Stimulated activated CD8-positive, alpha-beta memory T cell treated with anti-CD3 and anti-CD28 coated beads, Interleukin-4, amount 100 ng/mL, for 1 hour (primary cell): ENCODE data around the gene INSRR.

Source experiments
- DNase-seq, 2 donors: peaks; one replicate each; pipeline ENCODE4 v3.0.0-alpha.2; 2020; ENCODE audit warnings: low read depth in 2 of 2, low spot score in 1 of 2

The INSRR gene

GRCh38 chr1:156858959-156859522 lies at the start of gene INSRR:
Gene INSRR, minus strand, starts transcription at chr1:156859117. Its CDS starts 496 bp downstream, at chr1:156858621.
- no peak for DNase-seq

DNA sequence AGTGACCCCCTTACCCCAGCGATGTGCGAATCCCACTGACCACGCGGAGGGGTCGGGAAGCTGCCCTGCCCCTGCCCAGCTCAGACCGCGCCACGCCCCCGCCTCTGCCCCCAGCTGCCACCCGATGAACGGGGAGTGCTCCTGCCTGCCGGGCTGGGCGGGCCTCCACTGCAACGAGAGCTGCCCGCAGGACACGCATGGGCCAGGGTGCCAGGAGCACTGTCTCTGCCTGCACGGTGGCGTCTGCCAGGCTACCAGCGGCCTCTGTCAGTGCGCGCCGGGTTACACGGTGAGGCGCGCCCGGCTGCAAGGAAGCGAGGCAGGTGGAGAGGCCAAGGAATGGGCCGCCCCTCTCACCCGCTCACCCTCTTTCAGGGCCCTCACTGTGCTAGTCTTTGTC lies 49.6 kb upstream of the INSRR start:
- DNase-seq: no peak

GRCh38 chr1:156906206-156906906 lies 47.4 kb upstream of the INSRR start:
- no peak for DNase-seq

- DNase-seq: no peak
These were observed 46.7 kb upstream of the INSRR start for GRCh38 chr1:156905651-156906050.

GRCh38 chr1:156905176-156905575 lies 46.3 kb upstream of the INSRR start:
- no peak for DNase-seq

DNA sequence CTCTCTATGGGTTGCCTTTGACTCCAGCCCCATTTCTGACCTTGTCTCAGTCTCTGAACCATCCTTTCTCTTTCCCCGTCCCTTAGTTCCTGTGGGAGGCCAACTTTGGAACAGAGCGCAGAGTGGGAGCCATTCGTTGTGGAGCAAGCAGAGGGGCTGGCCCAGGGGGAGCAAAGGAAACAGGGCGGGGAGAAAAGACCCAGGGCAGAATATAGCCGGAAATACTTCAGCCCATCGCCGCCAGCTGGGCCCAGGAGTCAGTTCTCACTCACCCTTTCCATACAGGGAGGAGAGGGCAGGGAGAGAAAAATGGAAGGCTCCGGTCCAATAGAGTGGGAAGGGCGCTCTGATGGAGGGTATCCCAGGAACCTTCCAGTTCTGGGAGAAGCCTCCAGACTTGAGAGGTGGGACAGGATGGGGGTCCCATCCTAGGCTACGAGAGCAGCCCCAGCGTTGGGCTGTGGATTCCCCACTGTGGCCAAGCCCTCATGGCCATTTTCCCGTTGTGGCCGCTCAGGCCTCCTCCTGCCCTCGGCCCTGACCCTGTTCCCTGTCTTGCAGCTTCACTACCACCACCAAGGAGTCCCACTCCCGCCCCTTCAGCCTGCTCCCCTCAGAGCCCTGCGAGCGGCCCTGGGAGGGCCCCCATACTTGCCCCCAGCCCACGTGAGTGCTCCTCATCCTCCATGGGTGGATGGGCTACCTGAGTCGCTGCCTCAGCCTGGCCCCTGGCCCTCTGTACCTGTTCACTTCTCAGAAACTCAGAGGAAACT lies 45.5 kb upstream of the INSRR start:
- DNase-seq: no peak

GRCh38 chr1:156903328-156904091 lies 44.6 kb upstream of the INSRR start:
- no peak for DNase-seq

DNA sequence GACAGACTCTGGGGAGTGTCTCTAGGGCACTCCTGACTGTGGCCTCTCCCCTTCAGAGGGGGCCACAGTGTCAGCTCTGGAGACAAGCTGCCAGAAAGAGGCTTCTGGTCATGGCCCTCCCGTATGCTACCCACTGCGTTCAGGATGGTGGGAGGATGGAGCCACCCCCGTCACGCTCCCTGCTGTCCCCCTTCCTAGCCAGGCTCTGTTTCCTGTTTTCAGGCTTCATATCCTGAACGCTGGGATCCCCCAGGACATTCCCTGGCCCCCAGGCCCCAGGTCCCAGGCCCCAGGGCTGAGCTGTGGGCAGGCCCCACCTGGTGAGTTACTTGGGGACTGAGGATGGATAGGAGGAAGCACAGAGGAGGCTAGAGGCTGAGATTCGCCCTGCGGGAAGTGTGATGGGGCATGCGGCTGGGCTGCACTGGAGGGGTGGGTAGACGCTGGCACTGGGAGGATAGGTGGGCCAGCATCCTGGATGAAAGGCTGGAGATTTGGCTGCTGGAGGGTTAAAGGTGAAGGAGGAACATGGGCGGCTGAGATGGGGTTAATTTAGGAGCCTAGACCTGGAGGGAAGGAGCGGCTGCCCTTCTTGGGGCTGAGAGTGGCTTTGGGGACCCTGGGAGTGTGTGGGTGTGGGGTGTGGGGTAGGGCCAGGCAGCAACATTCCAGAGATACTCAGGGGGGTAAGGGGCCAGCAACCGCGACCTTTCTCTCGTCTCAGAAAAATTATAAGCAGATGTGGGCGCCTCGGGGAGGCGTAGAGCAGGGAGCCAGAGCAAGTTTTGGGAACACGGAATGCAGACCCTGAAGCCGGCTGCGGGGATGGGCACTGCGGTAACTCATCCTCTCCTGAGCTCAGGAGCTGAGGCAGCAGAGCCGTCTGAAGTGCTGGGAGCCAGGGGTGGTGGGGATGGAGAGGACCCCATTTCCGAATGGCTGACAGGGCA lies 43.3 kb upstream of the INSRR start:
- no peak for DNase-seq

- DNase-seq: no peak
These were observed 42.6 kb upstream of the INSRR start for GRCh38 chr1:156901590-156901900.

- no peak for DNase-seq
These were observed 42.1 kb upstream of the INSRR start for GRCh38 chr1:156900896-156901589.

DNA sequence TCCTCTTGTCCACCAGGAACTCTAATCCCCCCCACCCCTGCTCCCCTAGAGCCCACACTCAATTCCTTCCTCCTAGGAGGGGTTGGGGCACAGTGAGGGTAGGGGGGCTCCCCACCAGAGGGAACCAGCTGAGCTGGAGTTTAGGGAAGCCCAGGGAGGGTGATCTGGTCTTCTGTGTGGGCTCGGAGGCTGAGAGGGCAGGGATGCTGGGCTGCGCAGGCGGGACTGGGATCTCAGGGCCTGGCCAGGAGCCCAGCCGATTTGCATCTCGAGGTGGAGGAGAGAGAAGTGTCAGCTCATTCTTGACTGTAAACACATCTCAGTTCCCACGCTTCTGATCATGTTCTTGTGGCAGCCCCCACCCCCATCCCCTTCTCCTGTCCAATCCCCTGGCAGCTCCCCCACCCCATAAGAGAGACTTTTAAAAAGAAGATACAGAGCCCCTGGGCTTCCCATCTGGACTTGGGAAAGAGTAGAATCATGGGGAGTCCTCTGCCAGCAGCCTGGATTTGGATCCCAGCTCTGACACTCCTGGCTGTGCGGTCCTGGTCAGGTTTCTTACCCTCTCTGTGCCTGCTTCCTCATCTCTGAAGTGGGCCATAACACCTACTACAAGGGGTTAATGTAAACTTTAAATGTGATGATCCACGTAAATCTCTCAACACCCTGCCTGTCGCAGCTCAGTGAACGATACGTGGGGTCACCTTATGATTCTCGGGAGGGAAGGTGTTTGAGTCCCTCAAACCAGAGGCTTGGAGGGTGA lies 41.2 kb upstream of the INSRR start:
- DNase-seq: no peak

- no peak for DNase-seq
These were observed 40.2 kb upstream of the INSRR start for GRCh38 chr1:156898971-156899664.

DNA sequence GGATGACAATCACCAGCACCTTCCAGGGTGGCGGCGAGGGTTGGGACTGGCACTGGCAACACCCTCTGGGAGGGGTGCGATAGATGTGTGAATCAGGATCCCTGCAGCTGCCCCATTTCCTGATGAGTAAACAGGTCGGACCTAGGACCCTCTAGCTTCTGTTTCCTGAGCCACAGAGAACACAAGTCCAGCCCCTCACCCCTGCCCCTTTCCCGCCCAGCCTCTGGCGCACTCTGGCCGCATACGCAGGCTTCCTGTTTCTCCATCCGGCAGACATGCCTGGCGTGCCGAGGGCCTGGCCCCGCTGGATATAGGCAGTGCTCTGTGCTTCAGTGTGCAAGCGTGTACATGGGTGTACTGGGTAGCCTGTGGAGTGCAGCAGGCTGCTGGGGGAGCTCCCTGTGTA lies 39.2 kb upstream of the INSRR start:
- DNase-seq: no peak

DNA sequence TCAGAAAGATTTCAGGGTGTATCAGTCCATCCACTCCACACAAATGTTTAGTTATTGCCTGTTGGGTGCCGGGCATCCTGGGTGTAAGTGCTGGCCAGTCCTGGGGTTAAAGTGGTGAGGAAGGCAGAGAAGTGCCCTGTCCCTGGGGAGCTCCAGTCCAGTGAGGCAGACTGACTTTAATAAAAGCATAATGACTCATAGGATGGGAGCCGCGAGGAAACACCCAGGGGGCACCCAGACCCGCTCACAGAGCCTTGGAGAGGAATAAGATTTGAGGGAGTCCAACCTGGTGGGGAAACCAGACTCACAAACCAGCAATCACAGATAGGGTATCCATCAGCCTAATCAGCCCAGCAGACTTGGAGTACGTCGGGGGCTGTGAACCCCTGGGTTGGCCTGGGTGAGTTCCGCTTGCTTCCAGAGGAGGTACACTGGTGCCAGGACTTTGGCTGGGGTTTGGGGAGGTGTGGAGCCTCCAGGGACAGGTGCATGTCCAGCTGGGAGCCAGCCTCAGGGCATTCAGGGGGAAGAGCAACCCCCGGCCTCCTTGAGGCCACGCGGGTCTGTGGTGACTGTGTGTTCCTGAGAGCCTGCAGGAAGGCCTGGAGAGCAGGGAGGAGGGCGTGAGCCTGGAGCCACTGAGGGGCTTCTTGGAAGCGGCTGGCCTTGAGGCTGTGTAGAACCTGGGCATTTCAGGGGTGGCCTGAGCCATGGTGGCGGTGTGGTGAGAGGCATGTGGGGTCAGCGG lies 38.3 kb upstream of the INSRR start:
- DNase-seq: no peak

DNA sequence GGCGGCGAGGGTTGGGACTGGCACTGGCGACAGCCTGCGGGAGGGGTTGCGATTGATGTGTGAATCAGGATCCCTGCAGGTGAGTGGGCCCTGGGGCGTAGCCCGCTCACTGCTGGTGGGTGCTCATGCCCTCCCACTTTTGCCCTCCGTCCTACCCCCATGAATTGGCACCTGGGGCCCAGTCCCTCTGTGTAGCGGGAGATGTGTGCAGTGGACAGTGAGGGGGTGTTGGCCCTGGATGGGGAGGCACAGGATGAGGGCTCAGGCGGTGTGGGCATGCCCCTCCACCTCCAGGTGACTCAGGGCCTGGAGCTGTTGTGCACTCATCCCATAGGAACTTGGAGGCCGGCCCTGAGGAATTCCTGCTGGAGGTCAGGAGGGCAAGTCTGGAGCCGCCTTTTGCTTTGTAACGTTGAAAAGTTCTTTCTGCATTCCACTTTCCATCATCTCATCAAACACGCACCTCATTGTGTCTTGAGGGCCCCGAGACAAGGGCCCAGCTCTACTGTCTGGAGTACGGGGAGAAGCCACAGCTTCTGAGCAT lies 37.6 kb upstream of the INSRR start:
- DNase-seq: no peak

DNA sequence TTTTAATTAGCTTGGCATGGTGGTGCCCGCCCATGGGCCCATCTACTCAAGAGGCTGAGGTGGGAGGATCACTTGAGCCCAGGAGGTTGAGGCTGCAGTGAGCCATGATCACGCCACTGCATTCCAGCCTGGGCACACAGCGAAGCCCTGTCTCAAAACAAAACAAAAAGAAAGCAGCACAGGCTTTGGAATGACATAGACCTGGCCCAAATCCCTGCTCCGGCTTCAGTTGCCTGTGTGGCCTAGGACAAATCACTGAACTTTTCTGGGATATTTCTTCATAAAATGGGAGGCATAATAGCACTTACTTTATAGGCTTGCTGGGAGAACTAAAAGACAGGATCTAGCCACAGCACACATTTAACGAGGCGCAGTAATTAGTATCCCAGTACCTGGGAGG lies 37.0 kb upstream of the INSRR start:
- DNase-seq: no peak

DNA sequence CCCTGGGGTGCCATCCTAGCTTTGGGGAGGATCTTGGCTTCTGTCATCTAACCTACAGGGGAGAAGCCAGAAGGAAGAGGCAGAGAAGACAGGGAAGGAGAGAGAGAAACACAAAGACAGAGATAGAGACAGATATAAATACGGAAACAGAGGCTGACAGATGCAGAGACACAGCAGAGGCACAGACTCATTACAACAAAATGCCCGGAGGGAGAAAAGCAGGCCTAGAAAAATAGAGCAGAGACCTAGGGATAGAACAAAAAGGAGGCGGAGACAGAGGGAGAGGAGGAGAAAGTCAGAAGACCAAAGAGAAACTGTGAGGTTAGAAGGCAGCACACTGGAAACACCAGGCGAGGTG lies 36.5 kb upstream of the INSRR start:
- no peak for DNase-seq
